ENCODE results near the gene PRKAR2B.

- TF ChIP-seq CTCF (IDR thresholded peaks at IDR 0.05), result no peak
- no peak for TF ChIP-seq EZH2 (IDR thresholded peaks at IDR 0.05)
Observed at GRCh38 chr7:107085180-107085579, 40.7 kb downstream of the PRKAR2B start.

Measured in neural progenitor cell (in vitro differentiated cells).